SK-N-MC (cell line): Measurements from ENCODE around the gene SPNS3.
A peak's percentile ranks its signal among the peaks of the same experiment; 100 is the strongest.

Source experiments
- DNase-seq: peaks from one replicate; pipeline ENCODE4 v3.0.0-alpha.2; 2011; ENCODE audit warnings: low read depth, low spot score
- H3K27ac ChIP-seq: fragments of 200-600 bp; sonication (generic); 2 replicates; pipeline ENCODE4 v1.5.1; 2016; ENCODE audit warnings: mixed run types
- H3K36me3 ChIP-seq: fragments of 200-600 bp; sonication (generic); 2 replicates; pipeline ENCODE4 v1.6.1; 2017; ENCODE audit warnings: antibody characterized with exemption, low read length, mixed read lengths; ENCODE audit not compliant: insufficient read depth
- H3K4me3 ChIP-seq: fragments of 200-600 bp; sonication (generic); 2 replicates; pipeline ENCODE4 v1.5.1; 2016
- H3K9ac ChIP-seq: fragments of 200-600 bp; sonication (generic); 2 replicates; pipeline ENCODE4 v1.8.0; 2017; ENCODE audit warnings: mixed run types, mixed read lengths; ENCODE audit not compliant: insufficient read length
- H3K9me3 ChIP-seq: fragments of 200-600 bp; sonication (generic); 2 replicates; pipeline ENCODE4 v1.6.1; 2017; ENCODE audit warnings: low read depth, mild to moderate bottlenecking, antibody characterized with exemption, low read length, moderate library complexity, mixed read lengths
- EZH2 ChIP-seq: fragments of 200-600 bp; sonication (generic); IDR thresholded peaks from one replicate; pipeline ENCODE4 v1.6.1; 2017; ENCODE audit warnings: antibody characterized with exemption
- FOXP2 ChIP-seq: optimal IDR thresholded peaks from 2 replicates; pipeline ENCODE3; 2011; ENCODE audit warnings: mild to moderate bottlenecking, moderate library complexity; ENCODE audit not compliant: insufficient read depth; ENCODE audit errors: extremely low read length, control extremely low read depth
- POLR2AphosphoS5 ChIP-seq: IDR thresholded peaks from 2 replicates; pipeline ENCODE4 v1.6.1; 2012; ENCODE audit warnings: mild to moderate bottlenecking, low read depth, low read length, borderline replicate concordance

The SPNS3 gene

GRCh38 chr17:4433515-4434031, at the start of gene SPNS3:
Gene SPNS3, plus strand, starts transcription at chr17:4433940. Its CDS starts 28 bp downstream, at chr17:4433968.
- no peaks in the 10 kb centered on the region for H3K9me3 ChIP-seq
- no peak within 1 kb of the TSS for H3K27ac ChIP-seq
- H3K4me3 ChIP-seq, result no peak within 1 kb of the TSS
- TF ChIP-seq EZH2, result no peak
- no peak for TF ChIP-seq FOXP2
- no peak for TF ChIP-seq POLR2AphosphoS5
- H3K9ac ChIP-seq, result no peak within 1 kb of the TSS
- DNase-seq, result no peak
- no peaks in the 10 kb centered on the region for H3K36me3 ChIP-seq

GRCh38 chr17:4386406-4386805, 47.3 kb upstream of the SPNS3 start:
- no peaks in the 10 kb centered on the region for H3K36me3 ChIP-seq
- no peak overlapping the region for H3K27ac ChIP-seq
- no peak overlapping the region for H3K4me3 ChIP-seq
- H3K9me3 ChIP-seq, result no peaks in the 10 kb centered on the region
- DNase-seq, result no peak
- no peak overlapping the region for H3K9ac ChIP-seq
- no peak for TF ChIP-seq EZH2
- no peak for TF ChIP-seq FOXP2
- TF ChIP-seq POLR2AphosphoS5, result no peak

- TF ChIP-seq POLR2AphosphoS5, result no peak
- no peak for TF ChIP-seq EZH2
- no peak for TF ChIP-seq FOXP2
- Histone ChIP-seq H3K4me3 (no peak overlapping the region), H3K9ac (no peak overlapping the region), H3K9me3 (no peaks in the 10 kb centered on the region), H3K27ac (no peak overlapping the region), H3K36me3 (no peaks in the 10 kb centered on the region)
- DNase-seq, result no peak
Measured at GRCh38 chr17:4387137-4387536, 46.6 kb upstream of the SPNS3 start.

- Histone ChIP-seq H3K9me3 (no peaks in the 10 kb centered on the region), H3K27ac (no peak overlapping the region), H3K36me3 (no peaks in the 10 kb centered on the region), H3K9ac (no peak overlapping the region), H3K4me3 (no peak overlapping the region)
- TF ChIP-seq EZH2, result no peak
- DNase-seq, result no peak
Measured at GRCh38 chr17:4389079-4389478, 44.7 kb upstream of the SPNS3 start.

GRCh38 chr17:4393806-4394205, 39.9 kb upstream of the SPNS3 start:
- no peak for DNase-seq
- Histone ChIP-seq H3K4me3 (no peak overlapping the region), H3K9ac (no peak overlapping the region), H3K27ac (no peak overlapping the region), H3K36me3 (no peaks in the 10 kb centered on the region), H3K9me3 (no peaks in the 10 kb centered on the region)
- TF ChIP-seq POLR2AphosphoS5 (no peak), FOXP2 (no peak), EZH2 (no peak)

- no peaks in the 10 kb centered on the region for H3K9me3 ChIP-seq
- H3K9ac ChIP-seq, result no peak overlapping the region
- TF ChIP-seq FOXP2, result no peak
- TF ChIP-seq POLR2AphosphoS5, result no peak
- no peak for TF ChIP-seq EZH2
- H3K36me3 ChIP-seq, result no peaks in the 10 kb centered on the region
- DNase-seq, result no peak
- H3K27ac ChIP-seq, result peak overlapping the region; percentile 64
- H3K4me3 ChIP-seq, result no peak overlapping the region
Measured at GRCh38 chr17:4394208-4395110, 39.3 kb upstream of the SPNS3 start.

GRCh38 chr17:4395111-4395478, 38.6 kb upstream of the SPNS3 start:
- TF ChIP-seq POLR2AphosphoS5, result no peak
- no peak for TF ChIP-seq FOXP2
- no peak for TF ChIP-seq EZH2
- Histone ChIP-seq H3K4me3 (no peak overlapping the region), H3K27ac (peak overlapping the region; percentile 64), H3K9ac (no peak overlapping the region), H3K9me3 (no peaks in the 10 kb centered on the region), H3K36me3 (no peaks in the 10 kb centered on the region)
- DNase-seq, result no peak

GRCh38 chr17:4397840-4398239, 35.9 kb upstream of the SPNS3 start:
- Histone ChIP-seq H3K27ac (no peak overlapping the region), H3K4me3 (no peak overlapping the region), H3K9ac (no peak overlapping the region), H3K36me3 (no peaks in the 10 kb centered on the region), H3K9me3 (no peaks in the 10 kb centered on the region)
- no peak for DNase-seq
- TF ChIP-seq FOXP2, result no peak
- TF ChIP-seq POLR2AphosphoS5, result no peak
- no peak for TF ChIP-seq EZH2

GRCh38 chr17:4405038-4405669, 28.6 kb upstream of the SPNS3 start:
- H3K9me3 ChIP-seq, result no peaks in the 10 kb centered on the region
- H3K9ac ChIP-seq, result no peak overlapping the region
- no peak overlapping the region for H3K4me3 ChIP-seq
- no peak for DNase-seq
- TF ChIP-seq POLR2AphosphoS5 (no peak), FOXP2 (no peak), EZH2 (no peak)
- H3K27ac ChIP-seq, result no peak overlapping the region
- no peaks in the 10 kb centered on the region for H3K36me3 ChIP-seq
